ENCODE results near the gene SFI1.
"Not testable (repeated sequence)": the region's sequence is repeated elsewhere in the genome, so short reads cannot be mapped to it uniquely, and the experiment has no call there.

DNA sequence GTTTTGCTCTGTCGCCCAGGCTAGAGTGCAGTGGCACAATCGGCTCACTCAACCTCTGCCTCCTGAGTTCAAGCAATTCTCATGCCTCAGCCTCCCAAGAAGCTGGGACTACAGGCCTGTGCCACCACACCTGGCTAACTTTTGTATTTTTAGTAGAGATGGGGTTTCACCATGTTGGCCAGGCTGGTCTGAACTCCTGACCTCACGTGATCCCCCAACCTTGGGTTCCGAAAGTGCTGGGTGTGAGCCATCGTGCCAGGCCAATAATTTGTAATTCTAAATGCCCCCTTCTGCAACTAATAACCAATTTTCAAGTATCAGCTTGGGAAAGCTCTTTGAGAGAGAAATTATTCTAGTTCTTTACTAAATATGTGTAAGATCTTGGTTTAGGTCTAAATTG lies 3.0 kb upstream of the SFI1 start:
- not testable (repeated sequence) for TF ChIP-seq POLR2A (IDR thresholded peaks at IDR 0.05; ENCODE audit: low read depth); EP300 (IDR thresholded peaks at IDR 0.05); POLR2AphosphoS5 (IDR thresholded peaks at IDR 0.05)
- TF ChIP-seq, protein P1, sequence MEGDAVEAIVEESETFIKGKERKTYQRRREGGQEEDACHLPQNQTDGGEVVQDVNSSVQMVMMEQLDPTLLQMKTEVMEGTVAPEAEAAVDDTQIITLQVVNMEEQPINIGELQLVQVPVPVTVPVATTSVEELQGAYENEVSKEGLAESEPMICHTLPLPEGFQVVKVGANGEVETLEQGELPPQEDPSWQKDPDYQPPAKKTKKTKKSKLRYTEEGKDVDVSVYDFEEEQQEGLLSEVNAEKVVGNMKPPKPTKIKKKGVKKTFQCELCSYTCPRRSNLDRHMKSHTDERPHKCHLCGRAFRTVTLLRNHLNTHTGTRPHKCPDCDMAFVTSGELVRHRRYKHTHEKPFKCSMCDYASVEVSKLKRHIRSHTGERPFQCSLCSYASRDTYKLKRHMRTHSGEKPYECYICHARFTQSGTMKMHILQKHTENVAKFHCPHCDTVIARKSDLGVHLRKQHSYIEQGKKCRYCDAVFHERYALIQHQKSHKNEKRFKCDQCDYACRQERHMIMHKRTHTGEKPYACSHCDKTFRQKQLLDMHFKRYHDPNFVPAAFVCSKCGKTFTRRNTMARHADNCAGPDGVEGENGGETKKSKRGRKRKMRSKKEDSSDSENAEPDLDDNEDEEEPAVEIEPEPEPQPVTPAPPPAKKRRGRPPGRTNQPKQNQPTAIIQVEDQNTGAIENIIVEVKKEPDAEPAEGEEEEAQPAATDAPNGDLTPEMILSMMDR (IDR thresholded peaks at IDR 0.05), result not testable (repeated sequence)
